ENCODE results near the gene SPRR1B. TPM values are rescaled to one million over a fixed set of nuclear protein-coding genes. Genes with fewer than 3 reads are reported as not detected.
"Not testable (repeated sequence)": the region's sequence is repeated elsewhere in the genome, so short reads cannot be mapped to it uniquely, and the experiment has no call there.

SPRR1B gene
- total RNA-seq, 1 donor from 2014 or later: 216 TPM

DNA sequence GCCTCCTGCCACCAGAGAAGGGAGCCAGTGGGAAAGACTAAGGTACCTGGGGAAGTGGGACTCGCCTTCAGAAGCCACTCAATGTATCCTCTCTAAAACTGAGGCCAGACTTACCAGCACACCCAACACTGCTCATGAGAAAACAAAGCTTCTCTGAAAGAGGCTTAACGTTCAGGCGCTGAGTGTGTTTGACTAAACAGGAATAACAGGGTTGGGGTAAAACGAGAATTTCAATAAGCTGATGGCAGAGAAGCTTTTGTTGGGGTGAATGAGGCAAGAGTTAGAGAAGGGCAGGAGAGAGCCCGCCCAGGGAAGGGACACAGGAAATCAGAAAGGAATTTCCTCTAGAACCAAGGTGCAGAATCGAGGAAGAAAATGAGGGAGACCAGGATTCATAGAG is 31.2 kb upstream of the SPRR1B start:
- no peak overlapping the region for H3K4me3 ChIP-seq
- H3K27ac ChIP-seq: peak overlapping the region; percentile 24
- no peaks in the 10 kb centered on the region for H3K4me1 ChIP-seq
- no peaks in the 10 kb centered on the region for H3K9me3 ChIP-seq
- no peaks in the 10 kb centered on the region for H3K27me3 ChIP-seq
- DNase-seq (ENCODE audit: extremely low spot score in 2 of 2): no peak
- no peaks in the 10 kb centered on the region for H3K36me3 ChIP-seq
- TF ChIP-seq, protein P1, sequence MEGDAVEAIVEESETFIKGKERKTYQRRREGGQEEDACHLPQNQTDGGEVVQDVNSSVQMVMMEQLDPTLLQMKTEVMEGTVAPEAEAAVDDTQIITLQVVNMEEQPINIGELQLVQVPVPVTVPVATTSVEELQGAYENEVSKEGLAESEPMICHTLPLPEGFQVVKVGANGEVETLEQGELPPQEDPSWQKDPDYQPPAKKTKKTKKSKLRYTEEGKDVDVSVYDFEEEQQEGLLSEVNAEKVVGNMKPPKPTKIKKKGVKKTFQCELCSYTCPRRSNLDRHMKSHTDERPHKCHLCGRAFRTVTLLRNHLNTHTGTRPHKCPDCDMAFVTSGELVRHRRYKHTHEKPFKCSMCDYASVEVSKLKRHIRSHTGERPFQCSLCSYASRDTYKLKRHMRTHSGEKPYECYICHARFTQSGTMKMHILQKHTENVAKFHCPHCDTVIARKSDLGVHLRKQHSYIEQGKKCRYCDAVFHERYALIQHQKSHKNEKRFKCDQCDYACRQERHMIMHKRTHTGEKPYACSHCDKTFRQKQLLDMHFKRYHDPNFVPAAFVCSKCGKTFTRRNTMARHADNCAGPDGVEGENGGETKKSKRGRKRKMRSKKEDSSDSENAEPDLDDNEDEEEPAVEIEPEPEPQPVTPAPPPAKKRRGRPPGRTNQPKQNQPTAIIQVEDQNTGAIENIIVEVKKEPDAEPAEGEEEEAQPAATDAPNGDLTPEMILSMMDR (IDR thresholded peaks at IDR 0.05): no peak
- TF ChIP-seq POLR2AphosphoS5 (IDR thresholded peaks at IDR 0.05; ENCODE audit: insufficient read depth in 1 of 2, low read depth in 1 of 2): no peak
- no peak for TF ChIP-seq POLR2A (IDR thresholded peaks at IDR 0.05)
- intact Hi-C loops (cut with DNase I): no loop called here

DNA sequence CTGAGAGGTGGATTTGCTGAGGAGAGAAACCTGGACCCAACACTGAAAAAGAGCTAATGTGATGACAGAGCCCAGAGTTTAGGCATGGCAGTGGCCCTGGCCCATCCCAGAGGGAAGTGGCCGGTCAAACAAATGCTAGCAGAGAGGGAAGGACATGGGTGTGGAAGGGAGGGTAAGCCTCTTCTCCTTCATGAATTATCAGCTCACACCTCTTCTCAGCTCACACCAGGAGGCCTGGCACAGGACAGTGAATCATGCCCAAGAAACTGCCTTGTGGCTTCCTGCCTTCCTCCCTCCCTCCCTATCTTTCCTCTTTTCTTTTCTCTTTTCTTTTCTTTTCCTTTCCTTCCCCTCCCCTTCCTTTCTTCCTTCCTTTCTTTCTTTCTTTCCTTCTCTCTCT is 30.7 kb upstream of the SPRR1B start:
- no peak for TF ChIP-seq POLR2A (IDR thresholded peaks at IDR 0.05)
- no peak for TF ChIP-seq POLR2AphosphoS5 (IDR thresholded peaks at IDR 0.05; ENCODE audit: insufficient read depth in 1 of 2, low read depth in 1 of 2)
- TF ChIP-seq, protein P1 (IDR thresholded peaks at IDR 0.05): no peak
- no peaks in the 10 kb centered on the region for H3K9me3 ChIP-seq
- no peaks in the 10 kb centered on the region for H3K36me3 ChIP-seq
- H3K27ac ChIP-seq: peak overlapping the region; percentile 24
- no peak overlapping the region for H3K4me3 ChIP-seq
- no peaks in the 10 kb centered on the region for H3K4me1 ChIP-seq
- DNase-seq (ENCODE audit: extremely low spot score in 2 of 2): no peak
- intact Hi-C loops (cut with DNase I): no loop called here
- no peaks in the 10 kb centered on the region for H3K27me3 ChIP-seq

- no peaks in the 10 kb centered on the region for H3K4me1 ChIP-seq
- DNase-seq (ENCODE audit: extremely low spot score in 2 of 2): no peak
- peak within 1 kb of the TSS in 1 of 2 donors; percentile 13 for H3K4me3 ChIP-seq
- no peaks in the 10 kb centered on the region for H3K27me3 ChIP-seq
- no peaks in the 10 kb centered on the region for H3K36me3 ChIP-seq
- no peak for TF ChIP-seq POLR2A (IDR thresholded peaks at IDR 0.05)
- TF ChIP-seq, protein P1 (IDR thresholded peaks at IDR 0.05): no peak
- no peak for TF ChIP-seq POLR2AphosphoS5 (IDR thresholded peaks at IDR 0.05; ENCODE audit: insufficient read depth in 1 of 2, low read depth in 1 of 2)
- no peak within 1 kb of the TSS for H3K27ac ChIP-seq
- no peaks in the 10 kb centered on the region for H3K9me3 ChIP-seq
- intact Hi-C loops (cut with DNase I): no loop called here
Observed at GRCh38 chr1:153001382-153001781, 29.6 kb upstream of the SPRR1B start, which contains the start of gene SPRR3. TSS of gene SPRR3 (plus strand) at chr1:153001749. CDS start at chr1:153003021, 1,272 bp downstream.

- H3K4me1 ChIP-seq; H3K27ac ChIP-seq; H3K27me3 ChIP-seq; intact Hi-C loops (cut with DNase I); H3K36me3 ChIP-seq; DNase-seq (ENCODE audit: extremely low spot score in 2 of 2); H3K4me3 ChIP-seq; H3K9me3 ChIP-seq: not testable (repeated sequence)
Observed at GRCh38 chr1:153011235-153011758, 19.7 kb upstream of the SPRR1B start.

GRCh38 chr1:153021829-153022228 is 9.2 kb upstream of the SPRR1B start:
- DNase-seq (ENCODE audit: extremely low spot score in 2 of 2); H3K4me3 ChIP-seq; H3K27ac ChIP-seq; intact Hi-C loops (cut with DNase I); H3K4me1 ChIP-seq; H3K9me3 ChIP-seq; H3K27me3 ChIP-seq; H3K36me3 ChIP-seq: not testable (repeated sequence)

DNA sequence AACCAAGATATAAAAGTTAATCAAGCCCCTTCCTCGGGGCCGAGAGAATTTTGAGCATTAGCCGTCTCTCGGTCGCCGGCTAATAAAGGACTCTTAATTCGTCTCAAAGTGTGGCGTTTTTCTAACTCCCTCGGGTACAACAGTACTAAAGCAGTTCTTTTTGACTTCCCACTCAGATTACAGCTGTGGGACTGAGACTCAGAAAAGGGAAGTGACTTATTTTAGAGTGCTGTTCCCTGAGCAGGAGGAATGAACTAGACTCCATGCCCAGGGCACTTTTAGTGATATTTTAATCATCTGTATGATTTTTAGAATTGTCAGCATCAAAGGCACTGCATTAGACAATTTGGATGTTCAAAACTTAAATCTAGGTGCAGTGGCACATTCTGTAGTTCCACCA is 8.7 kb upstream of the SPRR1B start:
- H3K9me3 ChIP-seq; H3K4me1 ChIP-seq; H3K27ac ChIP-seq; H3K27me3 ChIP-seq; DNase-seq (ENCODE audit: extremely low spot score in 2 of 2); H3K4me3 ChIP-seq; H3K36me3 ChIP-seq; intact Hi-C loops (cut with DNase I): not testable (repeated sequence)

GRCh38 chr1:153023109-153023508 is 7.9 kb upstream of the SPRR1B start:
- TF ChIP-seq POLR2A (IDR thresholded peaks at IDR 0.05): no peak
- TF ChIP-seq, protein P1 (IDR thresholded peaks at IDR 0.05): no peak
- TF ChIP-seq POLR2AphosphoS5 (IDR thresholded peaks at IDR 0.05; ENCODE audit: insufficient read depth in 1 of 2, low read depth in 1 of 2): no peak
- intact Hi-C loops (cut with DNase I): no loop called here
- Histone ChIP-seq H3K36me3 (no peaks in the 10 kb centered on the region), H3K9me3 (no peaks in the 10 kb centered on the region), H3K27me3 (no peaks in the 10 kb centered on the region), H3K4me1 (no peaks in the 10 kb centered on the region), H3K4me3 (no peak overlapping the region), H3K27ac (no peak overlapping the region)
- no peak for DNase-seq (ENCODE audit: extremely low spot score in 2 of 2)
